ENCODE measurements around the gene ZBTB44.

DNA sequence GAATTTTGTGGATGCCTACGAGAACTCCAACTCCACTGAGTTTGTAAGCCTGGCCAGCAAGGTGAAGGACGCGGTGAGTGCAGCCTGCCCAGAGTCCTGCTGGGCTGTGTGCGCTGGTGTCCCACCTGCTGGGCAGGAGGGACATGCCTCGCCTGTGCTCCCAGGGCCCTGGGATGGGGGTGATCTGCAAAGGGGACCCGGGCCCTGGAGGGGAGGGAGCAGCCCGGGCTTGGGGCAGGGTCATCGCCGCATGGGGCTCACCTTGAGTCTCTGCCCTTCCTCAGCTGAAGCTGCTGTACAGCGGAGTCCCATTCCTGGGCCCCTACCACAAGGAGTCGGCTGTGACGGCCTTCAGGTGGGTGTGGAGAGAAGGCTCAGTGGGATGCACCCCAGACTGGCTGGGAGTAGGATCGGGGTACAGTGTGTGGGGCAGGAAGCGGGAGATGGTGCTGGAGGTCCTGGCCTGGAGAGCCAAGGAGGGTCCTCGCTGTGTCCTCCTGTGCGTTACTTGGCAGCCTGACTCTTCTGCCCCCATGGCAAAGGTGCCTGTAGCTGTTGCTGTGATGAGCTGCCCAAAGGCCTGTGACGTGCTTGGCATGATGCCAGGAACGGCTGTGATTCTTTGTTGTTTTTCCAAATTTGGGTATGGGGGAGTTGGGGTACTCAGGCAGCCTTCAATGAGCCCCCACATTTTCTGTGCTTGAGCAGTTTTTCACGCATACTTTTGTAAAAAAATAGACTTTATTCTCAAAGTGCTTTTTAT, 126.0 kb downstream of the ZBTB44 start:
- TF ChIP-seq ZFP3 (CRISPR knock-in tag; IDR thresholded peaks at IDR 0.05) (no peak), ZNF70 (CRISPR knock-in tag; IDR thresholded peaks at IDR 0.05) (no peak)
